NCI-H82 treated with DMSO at 0.1 percent for 48 hours (cell line): ENCODE results near the gene MRAS.

ENCODE experiments used
- DNase-seq: peaks from one replicate; lab custom pipeline; 2025; ENCODE audit not compliant: unreplicated experiment; lab: John Stamatoyannopoulos, UW

MRAS gene

GRCh38 chr3:138347960-138348753 lies at the start of gene MRAS:
Gene MRAS, plus strand, starts transcription at chr3:138348579. Its CDS starts 24,305 bp downstream, at chr3:138372884.
- DNase-seq = peak; percentile 15

- no peak for DNase-seq
Measured at GRCh38 chr3:138300647-138301046, 47.7 kb upstream of the MRAS start.

- DNase-seq = no peak
Measured at GRCh38 chr3:138303474-138303873, 44.9 kb upstream of the MRAS start.

GRCh38 chr3:138307899-138308298 lies 40.5 kb upstream of the MRAS start:
- DNase-seq = no peak

- DNase-seq = no peak
Measured at GRCh38 chr3:138308783-138309182, 39.6 kb upstream of the MRAS start.

GRCh38 chr3:138310494-138310893 lies 37.9 kb upstream of the MRAS start:
- no peak for DNase-seq

- no peak for DNase-seq
Measured at GRCh38 chr3:138314751-138315150, 33.6 kb upstream of the MRAS start.

- no peak for DNase-seq
Measured at GRCh38 chr3:138317687-138318086, 30.7 kb upstream of the MRAS start.

- DNase-seq = no peak
Measured at GRCh38 chr3:138323971-138324370, 24.4 kb upstream of the MRAS start.

GRCh38 chr3:138325990-138326389 lies 22.4 kb upstream of the MRAS start:
- DNase-seq = no peak

GRCh38 chr3:138326866-138327595 lies 21.3 kb upstream of the MRAS start:
- DNase-seq = no peak

GRCh38 chr3:138327831-138328230 lies 20.5 kb upstream of the MRAS start:
- DNase-seq = no peak

GRCh38 chr3:138328341-138328740 lies 20.0 kb upstream of the MRAS start:
- DNase-seq = no peak

GRCh38 chr3:138329127-138329983 lies 19.0 kb upstream of the MRAS start, which contains the start of gene NME9:
Gene NME9, minus strand, starts transcription at chr3:138329851. Its CDS starts 516 bp downstream, at chr3:138329335.
- DNase-seq = peak; percentile 95

GRCh38 chr3:138329984-138330293 lies 18.4 kb upstream of the MRAS start:
- no peak for DNase-seq

GRCh38 chr3:138331143-138331894 lies 17.1 kb upstream of the MRAS start:
- no peak for DNase-seq

- DNase-seq = no peak
Measured at GRCh38 chr3:138332472-138333073, 15.8 kb upstream of the MRAS start.

GRCh38 chr3:138334608-138335007 lies 13.8 kb upstream of the MRAS start:
- no peak for DNase-seq

GRCh38 chr3:138336454-138336999 lies 11.9 kb upstream of the MRAS start:
- DNase-seq = no peak

- DNase-seq = no peak
Measured at GRCh38 chr3:138338244-138338643, 10.1 kb upstream of the MRAS start.
